WTC11 (cell line): ENCODE measurements around the gene MRPS17. TPM values are rescaled to one million over a fixed set of nuclear protein-coding genes. Genes with fewer than 3 reads are reported as not detected.

Experiments
- ATAC-seq: fragments of 200-7000 bp; cut with Tn5 transposase; 2 replicates; pipeline ENCODE4 v1.10.0; 2021; ENCODE audit warnings: mild to moderate bottlenecking, moderate library complexity
- CTCF ChIA-PET: fragments of 300-600 bp; sonication (Branson Sonifier 250); formaldehyde crosslinking; loops from one replicate; lab custom pipeline; 2021; ENCODE audit warnings: antibody characterized with exemption; lab: Charles Lee
- POLR2A ChIA-PET: fragments of 350-600 bp; sonication (Branson Sonifier 250); formaldehyde crosslinking; loops from one replicate; lab custom pipeline; 2021; ENCODE audit warnings: antibody characterized with exemption; lab: Charles Lee
- DNase-seq: peaks from one replicate; pipeline ENCODE4 v3.0.0; 2021; ENCODE audit warnings: low spot score
- H3K27ac Mint-ChIP-seq: 2 replicates; pipeline ENCODE4 v1.8.0; 2021; ENCODE audit warnings: mixed read lengths
- H3K27me3 Mint-ChIP-seq: 2 replicates; pipeline ENCODE4 v1.8.0; 2021; ENCODE audit warnings: low read depth, mild to moderate bottlenecking, moderate library complexity, mixed read lengths
- H3K36me3 Mint-ChIP-seq: 2 replicates; pipeline ENCODE4 v1.8.0; 2021; ENCODE audit warnings: mixed read lengths
- H3K4me1 Mint-ChIP-seq: 2 replicates; pipeline ENCODE4 v1.8.0; 2022; ENCODE audit warnings: mixed read lengths
- H3K4me3 Mint-ChIP-seq: 2 replicates; pipeline ENCODE4 v1.8.0; 2021; ENCODE audit warnings: mild to moderate bottlenecking, moderate library complexity, mixed read lengths
- H3K9me3 Mint-ChIP-seq: 2 replicates; pipeline ENCODE4 v1.8.0; 2021; ENCODE audit warnings: mixed read lengths
- ATF1 ChIP-seq: sonication (generic); formaldehyde crosslinking; IDR thresholded peaks from 2 replicates; pipeline ENCODE4 v1.8.1; 2023; ENCODE audit warnings: mild to moderate bottlenecking, moderate library complexity, missing genetic modification reagents
- CREB1 ChIP-seq: sonication (generic); formaldehyde crosslinking; IDR thresholded peaks from 2 replicates; pipeline ENCODE4 v1.8.0; 2023; ENCODE audit warnings: mild to moderate bottlenecking, missing genetic modification reagents
- CREM ChIP-seq: sonication (generic); formaldehyde crosslinking; IDR thresholded peaks from 2 replicates; pipeline ENCODE4 v1.8.1; 2022; ENCODE audit warnings: mild to moderate bottlenecking, missing genetic modification reagents, moderate library complexity
- ETV6 ChIP-seq: sonication (generic); formaldehyde crosslinking; IDR thresholded peaks from 2 replicates; pipeline ENCODE4 v1.8.1; 2022; ENCODE audit warnings: mild to moderate bottlenecking, missing genetic modification reagents
- FOXK1 ChIP-seq: sonication (generic); formaldehyde crosslinking; IDR thresholded peaks from 2 replicates; pipeline ENCODE4 v1.8.0; 2022; ENCODE audit warnings: mild to moderate bottlenecking, moderate library complexity, missing genetic modification reagents
- GTF2I ChIP-seq: fragments of 250-450 bp; sonication (Bioruptor Pico); conservative IDR thresholded peaks from 2 replicates; pipeline ENCODE4 v1.4.0; 2021; ENCODE audit warnings: mild to moderate bottlenecking
- MXD4 ChIP-seq: fragments of 250-450 bp; sonication (Bioruptor Pico); IDR thresholded peaks from 2 replicates; pipeline ENCODE4 v1.8.0; 2021; ENCODE audit warnings: mild to moderate bottlenecking, moderate library complexity, borderline replicate concordance
- NFATC4 ChIP-seq: fragments of 250-450 bp; sonication (Bioruptor Pico); IDR thresholded peaks from 2 replicates; pipeline ENCODE4 v1.9.0; 2021; ENCODE audit warnings: mild to moderate bottlenecking
- NFE2L1 ChIP-seq: sonication (generic); formaldehyde crosslinking; IDR thresholded peaks from 2 replicates; pipeline ENCODE4 v1.8.1; 2023; ENCODE audit warnings: missing genetic modification reagents
- TCF7 ChIP-seq: sonication (generic); formaldehyde crosslinking; IDR thresholded peaks from 2 replicates; pipeline ENCODE4 v1.8.0; 2022; ENCODE audit warnings: mild to moderate bottlenecking, low read depth, missing genetic modification reagents, moderate library complexity
- TEAD1 ChIP-seq: sonication (generic); formaldehyde crosslinking; IDR thresholded peaks from 2 replicates; pipeline ENCODE4 v1.8.0; 2022; ENCODE audit warnings: mild to moderate bottlenecking, missing genetic modification reagents
- ZNF263 ChIP-seq: sonication (generic); formaldehyde crosslinking; IDR thresholded peaks from 2 replicates; pipeline ENCODE4 v1.8.1; 2022; ENCODE audit warnings: low read depth, mild to moderate bottlenecking, moderate library complexity, missing genetic modification reagents
- ZNF317 ChIP-seq: sonication (generic); formaldehyde crosslinking; IDR thresholded peaks from 2 replicates; pipeline ENCODE4 v1.8.1; 2023; ENCODE audit warnings: low read depth, mild to moderate bottlenecking, moderate library complexity, missing genetic modification reagents, borderline replicate concordance
- total RNA-seq: library from RNA; stranded (reverse); gene quantifications from 3 replicates; pipeline ENCODE4 v1.2.3, GENCODE V29; 2021
- TF ChIP-seq, protein P1 (sequence below): sonication (generic); formaldehyde crosslinking; IDR thresholded peaks from 2 replicates; pipeline ENCODE4 v1.8.0; 2023; ENCODE audit warnings: missing genetic modification reagents
- TF ChIP-seq, protein P2 (sequence below): fragments of 250-450 bp; sonication (Bioruptor Pico); IDR thresholded peaks from 2 replicates; pipeline ENCODE4 v1.9.0; 2021; ENCODE audit warnings: moderate library complexity, mild to moderate bottlenecking, inconsistent platforms, borderline replicate concordance
- TF ChIP-seq, protein P3 (sequence below): sonication (generic); formaldehyde crosslinking; IDR thresholded peaks from 2 replicates; pipeline ENCODE4 v1.8.1; 2023; ENCODE audit warnings: mild to moderate bottlenecking, missing genetic modification reagents, moderate library complexity
- TF ChIP-seq, protein P4 (sequence below): sonication (generic); formaldehyde crosslinking; conservative IDR thresholded peaks from 2 replicates; pipeline ENCODE4 v1.8.1; 2023; ENCODE audit warnings: mild to moderate bottlenecking, low read depth, missing genetic modification reagents, moderate library complexity

MRPS17 gene
- total RNA-seq, 1 experiment from 2014 or later: 25.6 TPM

DNA sequence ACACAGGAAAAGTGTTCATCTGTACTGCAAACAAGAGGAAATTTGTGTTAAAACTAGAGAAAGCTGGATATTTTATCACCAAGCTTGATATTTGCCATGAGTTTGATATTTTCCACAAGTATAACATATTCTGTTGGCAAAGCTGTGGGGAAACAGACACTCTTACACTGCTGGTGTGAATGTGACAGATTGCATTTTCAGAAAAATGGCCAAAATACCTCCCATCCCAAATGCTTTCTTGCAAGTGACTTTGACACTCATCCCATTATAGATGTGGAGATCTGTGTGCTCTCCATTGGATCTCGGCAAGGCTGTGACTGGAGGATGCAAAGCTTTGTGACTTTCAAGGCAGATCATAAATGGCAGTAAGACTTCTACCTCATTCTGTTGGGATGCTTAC lies 33.9 kb upstream of the MRPS17 start:
- POLR2A ChIA-PET: no interaction called here
- TF ChIP-seq TEAD1 (CRISPR knock-in tag): no peak
- TF ChIP-seq NFE2L1 (CRISPR knock-in tag): no peak
- TF ChIP-seq, protein P1, sequence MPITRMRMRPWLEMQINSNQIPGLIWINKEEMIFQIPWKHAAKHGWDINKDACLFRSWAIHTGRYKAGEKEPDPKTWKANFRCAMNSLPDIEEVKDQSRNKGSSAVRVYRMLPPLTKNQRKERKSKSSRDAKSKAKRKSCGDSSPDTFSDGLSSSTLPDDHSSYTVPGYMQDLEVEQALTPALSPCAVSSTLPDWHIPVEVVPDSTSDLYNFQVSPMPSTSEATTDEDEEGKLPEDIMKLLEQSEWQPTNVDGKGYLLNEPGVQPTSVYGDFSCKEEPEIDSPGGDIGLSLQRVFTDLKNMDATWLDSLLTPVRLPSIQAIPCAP (CRISPR knock-in tag): no peak
- TF ChIP-seq, protein P2, sequence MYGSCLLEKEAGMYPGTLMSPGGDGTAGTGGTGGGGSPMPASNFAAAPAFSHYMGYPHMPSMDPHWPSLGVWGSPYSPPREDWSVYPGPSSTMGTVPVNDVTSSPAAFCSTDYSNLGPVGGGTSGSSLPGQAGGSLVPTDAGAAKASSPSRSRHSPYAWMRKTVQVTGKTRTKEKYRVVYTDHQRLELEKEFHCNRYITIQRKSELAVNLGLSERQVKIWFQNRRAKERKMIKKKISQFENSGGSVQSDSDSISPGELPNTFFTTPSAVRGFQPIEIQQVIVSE: no peak
- no peak for TF ChIP-seq CREM (CRISPR knock-in tag)
- TF ChIP-seq ATF1 (CRISPR knock-in tag): no peak
- TF ChIP-seq, protein P3, sequence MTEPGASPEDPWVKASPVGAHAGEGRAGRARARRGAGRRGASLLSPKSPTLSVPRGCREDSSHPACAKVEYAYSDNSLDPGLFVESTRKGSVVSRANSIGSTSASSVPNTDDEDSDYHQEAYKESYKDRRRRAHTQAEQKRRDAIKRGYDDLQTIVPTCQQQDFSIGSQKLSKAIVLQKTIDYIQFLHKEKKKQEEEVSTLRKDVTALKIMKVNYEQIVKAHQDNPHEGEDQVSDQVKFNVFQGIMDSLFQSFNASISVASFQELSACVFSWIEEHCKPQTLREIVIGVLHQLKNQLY (CRISPR knock-in tag): no peak
- TF ChIP-seq ZNF317 (CRISPR knock-in tag): no peak
- TF ChIP-seq TCF7 (CRISPR knock-in tag): no peak
- no peak for TF ChIP-seq MXD4
- TF ChIP-seq FOXK1 (CRISPR knock-in tag): no peak
- no peak for TF ChIP-seq GTF2I (CRISPR knock-in tag)
- TF ChIP-seq ZNF263 (CRISPR knock-in tag): no peak
- peaks cover 11% of the 10 kb centered on the region for H3K36me3 Mint-ChIP-seq
- CTCF ChIA-PET: no interaction called here
- H3K4me1 Mint-ChIP-seq: no peaks in the 10 kb centered on the region
- H3K9me3 Mint-ChIP-seq: peaks cover 12% of the 10 kb centered on the region
- ATAC-seq: no peak
- H3K27me3 Mint-ChIP-seq: no peaks in the 10 kb centered on the region
- DNase-seq: no peak
- no peak overlapping the region for H3K4me3 Mint-ChIP-seq
- H3K27ac Mint-ChIP-seq: no peak overlapping the region

DNA sequence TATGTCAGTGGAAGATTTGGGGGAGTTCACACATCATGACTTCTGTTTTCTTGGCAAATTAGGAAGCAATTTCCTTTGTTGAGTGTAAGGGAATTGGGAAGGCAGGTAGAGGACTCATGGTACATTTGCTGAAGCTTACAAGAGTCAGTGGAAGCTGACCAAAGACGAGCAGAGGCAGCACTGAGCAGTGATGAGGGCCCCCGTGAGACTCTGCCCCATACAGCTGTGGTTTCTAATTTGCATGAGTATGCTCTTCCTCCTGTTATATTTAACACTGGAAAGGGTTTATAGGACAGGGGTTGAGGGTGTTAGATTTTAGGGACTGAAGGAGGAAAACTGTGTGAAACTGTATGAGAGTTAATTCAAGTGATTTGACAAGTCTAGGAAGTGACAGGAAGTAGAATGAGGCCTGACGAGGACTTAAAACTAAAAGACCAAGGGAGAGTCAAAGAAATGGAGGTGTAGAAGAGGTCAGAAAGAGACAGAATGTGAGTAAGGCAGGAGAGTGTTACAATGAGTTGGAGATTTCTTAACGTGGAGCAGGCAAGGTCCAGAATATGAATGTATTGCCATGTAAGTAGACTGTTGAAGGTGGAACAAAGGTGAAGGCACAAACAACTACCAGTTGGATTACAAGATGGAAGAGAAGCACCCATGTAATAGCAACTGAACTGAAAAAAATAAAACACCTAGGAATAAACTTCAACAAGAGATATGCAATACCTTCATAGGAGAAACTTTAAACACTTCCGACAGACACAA lies 23.5 kb upstream of the MRPS17 start:
- Mint-ChIP-seq H3K36me3 (peaks cover 22% of the 10 kb centered on the region), H3K4me3 (no peak overlapping the region), H3K9me3 (peaks cover 12% of the 10 kb centered on the region), H3K27ac (no peak overlapping the region), H3K4me1 (peaks cover 3% of the 10 kb centered on the region; the same call in 1 of the 2 replicates), H3K27me3 (no peaks in the 10 kb centered on the region)
- ChIA-PET POLR2A (interaction anchor here (0.6 kb wide), 1 partner anchor 124 kb away, joined by 3 read pairs; no protein-coding TSS in a partner anchor), CTCF (no interaction called here)
- TF ChIP-seq CREB1 (CRISPR knock-in tag) (no peak), TEAD1 (CRISPR knock-in tag) (no peak), ETV6 (CRISPR knock-in tag) (no peak), NFATC4 (CRISPR knock-in tag) (no peak)
- TF ChIP-seq, protein P4, sequence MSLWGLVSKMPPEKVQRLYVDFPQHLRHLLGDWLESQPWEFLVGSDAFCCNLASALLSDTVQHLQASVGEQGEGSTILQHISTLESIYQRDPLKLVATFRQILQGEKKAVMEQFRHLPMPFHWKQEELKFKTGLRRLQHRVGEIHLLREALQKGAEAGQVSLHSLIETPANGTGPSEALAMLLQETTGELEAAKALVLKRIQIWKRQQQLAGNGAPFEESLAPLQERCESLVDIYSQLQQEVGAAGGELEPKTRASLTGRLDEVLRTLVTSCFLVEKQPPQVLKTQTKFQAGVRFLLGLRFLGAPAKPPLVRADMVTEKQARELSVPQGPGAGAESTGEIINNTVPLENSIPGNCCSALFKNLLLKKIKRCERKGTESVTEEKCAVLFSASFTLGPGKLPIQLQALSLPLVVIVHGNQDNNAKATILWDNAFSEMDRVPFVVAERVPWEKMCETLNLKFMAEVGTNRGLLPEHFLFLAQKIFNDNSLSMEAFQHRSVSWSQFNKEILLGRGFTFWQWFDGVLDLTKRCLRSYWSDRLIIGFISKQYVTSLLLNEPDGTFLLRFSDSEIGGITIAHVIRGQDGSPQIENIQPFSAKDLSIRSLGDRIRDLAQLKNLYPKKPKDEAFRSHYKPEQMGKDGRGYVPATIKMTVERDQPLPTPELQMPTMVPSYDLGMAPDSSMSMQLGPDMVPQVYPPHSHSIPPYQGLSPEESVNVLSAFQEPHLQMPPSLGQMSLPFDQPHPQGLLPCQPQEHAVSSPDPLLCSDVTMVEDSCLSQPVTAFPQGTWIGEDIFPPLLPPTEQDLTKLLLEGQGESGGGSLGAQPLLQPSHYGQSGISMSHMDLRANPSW (CRISPR knock-in tag): no peak
- no peak for ATAC-seq
- DNase-seq: no peak
